IMR-90 (cell line): ENCODE measurements around the gene DEFB129. TPM values are rescaled to one million over a fixed set of nuclear protein-coding genes. Genes with fewer than 3 reads are reported as not detected.

Experiments
- ATAC-seq: fragments of 200-7000 bp; cut with Tn5 transposase; 2 replicates; pipeline ENCODE4 v1.9.1; 2020; ENCODE audit warnings: low read depth, mild to moderate bottlenecking, moderate library complexity
- BruUV-seq: library from RNA; stranded (reverse); fragments of 400-500 nt; replicated peaks from 2 replicates; lab custom pipeline; 2021; lab: Mats Ljungman, UMichigan
- CTCF ChIA-PET: fragments of 300-600 bp; formaldehyde crosslinking; extraction: SDS; loops from one replicate; lab custom pipeline; 2021; ENCODE audit warnings: antibody characterized with exemption; lab: Yijun Ruan, JAX
- POLR2A ChIA-PET: fragments of 300-600 bp; sonication (Branson Sonifier 250); formaldehyde crosslinking; loops from one replicate; lab custom pipeline; 2022; ENCODE audit warnings: antibody characterized with exemption; ENCODE audit not compliant: unreplicated experiment; lab: Charles Lee
- DNase-seq: peaks from one replicate; pipeline ENCODE4 v3.0.0; 2013
- H2AFZ ChIP-seq: replicated peaks from 2 replicates; pipeline ENCODE3; 2013; ENCODE audit warnings: low read length, mild to moderate bottlenecking; ENCODE audit not compliant: poor library complexity
- H2AK5ac ChIP-seq: 2 replicates; pipeline ENCODE4 v1.6.1; 2013; ENCODE audit warnings: low read depth, low read length, inconsistent platforms
- H2AK9ac ChIP-seq: replicated peaks from 2 replicates; pipeline ENCODE3; 2013; ENCODE audit warnings: mild to moderate bottlenecking, low read depth, low read length, moderate library complexity; ENCODE audit not compliant: poor library complexity
- H2BK120ac ChIP-seq: 2 replicates; pipeline ENCODE4 v1.6.1; 2013; ENCODE audit warnings: low read depth, low read length, inconsistent platforms
- H2BK15ac ChIP-seq: 3 replicates; pipeline ENCODE4 v1.6.1; 2013; ENCODE audit warnings: low read depth, low read length, inconsistent platforms
- H2BK20ac ChIP-seq: 2 replicates; pipeline ENCODE4 v1.6.1; 2013; ENCODE audit warnings: low read depth, mild to moderate bottlenecking, inconsistent platforms, low read length, moderate library complexity
- H2BK5ac ChIP-seq: 2 replicates; pipeline ENCODE4 v1.6.1; 2013; ENCODE audit warnings: mild to moderate bottlenecking, low read depth, low read length, inconsistent platforms; ENCODE audit not compliant: poor library complexity, severe bottlenecking
- H3K14ac ChIP-seq: replicated peaks from 2 replicates; pipeline ENCODE4 v1.6.1; 2013; ENCODE audit warnings: low read depth, low read length, inconsistent platforms
- H3K18ac ChIP-seq: 2 replicates; pipeline ENCODE4 v1.6.1; 2013; ENCODE audit warnings: low read depth, low read length, control low read depth
- H3K23ac ChIP-seq: 2 replicates; pipeline ENCODE4 v1.6.1; 2013; ENCODE audit warnings: low read depth, low read length, inconsistent platforms
- H3K27ac ChIP-seq: 2 replicates; pipeline ENCODE4 v1.5.1; 2013; ENCODE audit warnings: mild to moderate bottlenecking, control low read depth, low read length; ENCODE audit not compliant: insufficient read depth
- H3K27me3 ChIP-seq: 2 replicates; pipeline ENCODE4 v1.6.1; 2013; ENCODE audit warnings: low read length; ENCODE audit not compliant: control insufficient read depth, insufficient read depth
- H3K36me3 ChIP-seq: 2 replicates; pipeline ENCODE4 v1.6.1; 2013; ENCODE audit warnings: low read length, mixed read lengths; ENCODE audit not compliant: control insufficient read depth, insufficient read depth
- H3K4ac ChIP-seq: 2 replicates; pipeline ENCODE4 v1.6.1; 2013; ENCODE audit warnings: low read depth, low read length, inconsistent platforms
- H3K4me1 ChIP-seq: 2 replicates; pipeline ENCODE4 v1.6.1; 2013; ENCODE audit warnings: low read length, mixed read lengths; ENCODE audit not compliant: control insufficient read depth, insufficient read depth
- H3K4me2 ChIP-seq: 2 replicates; pipeline ENCODE4 v1.6.1; 2013; ENCODE audit warnings: low read depth, mild to moderate bottlenecking, control low read depth, low read length, moderate library complexity
- H3K4me3 ChIP-seq: 2 replicates; pipeline ENCODE4 v1.5.1; 2013; ENCODE audit warnings: low read depth, mild to moderate bottlenecking, control low read depth, low read length, moderate library complexity; ENCODE audit not compliant: insufficient read depth
- H3K56ac ChIP-seq: 2 replicates; pipeline ENCODE4 v1.6.1; 2013; ENCODE audit warnings: low read length, inconsistent platforms; ENCODE audit not compliant: insufficient read depth; ENCODE audit errors: extremely low read depth
- H3K79me1 ChIP-seq, 2 experiments: 2 replicates each; pipeline ENCODE4 v1.6.1; 2013; ENCODE audit warnings: low read length in 2 of 2, inconsistent platforms in 1 of 2, low read depth in 1 of 2
- H3K9ac ChIP-seq: 2 replicates; pipeline ENCODE4 v1.6.1; 2013; ENCODE audit warnings: low read depth, low read length, control low read depth
- H3K9me1 ChIP-seq: 2 replicates; pipeline ENCODE4 v1.6.1; 2013; ENCODE audit warnings: low read length, inconsistent platforms; ENCODE audit not compliant: insufficient read depth
- H3K9me3 ChIP-seq: 2 replicates; pipeline ENCODE4 v1.6.1; 2013; ENCODE audit warnings: low read length; ENCODE audit not compliant: control insufficient read depth, insufficient read depth
- H4K20me1 ChIP-seq: 2 replicates; pipeline ENCODE4 v1.6.1; 2013; ENCODE audit warnings: low read length, inconsistent platforms; ENCODE audit not compliant: insufficient read depth
- H4K5ac ChIP-seq: 2 replicates; pipeline ENCODE4 v1.6.1; 2013; ENCODE audit warnings: mild to moderate bottlenecking, low read depth, low read length, control low read depth
- H4K8ac ChIP-seq, 2 experiments: 2 replicates each; pipeline ENCODE4 v1.6.1; 2013; ENCODE audit warnings: low read depth in 2 of 2, low read length in 2 of 2, control low read depth in 1 of 2, inconsistent platforms in 1 of 2
- H4K91ac ChIP-seq: 2 replicates; pipeline ENCODE4 v1.6.1; 2013; ENCODE audit warnings: low read depth, low read length, inconsistent platforms; ENCODE audit not compliant: insufficient read depth
- CHD1 ChIP-seq: IDR thresholded peaks from 2 replicates; pipeline ENCODE4 v1.6.1; 2012; ENCODE audit warnings: low read depth, low read length, improper control_type of control experiment
- CTCF ChIP-seq: conservative IDR thresholded peaks from 2 replicates; pipeline ENCODE4 v1.5.1; 2012; ENCODE audit warnings: mild to moderate bottlenecking, low read depth, low read length, improper control_type of control experiment
- FOS ChIP-seq: fragments of 150-350 bp; IDR thresholded peaks from 2 replicates; pipeline ENCODE4 v1.6.1; 2016; ENCODE audit warnings: low read depth, low read length
- NFE2L2 ChIP-seq: fragments of 150-350 bp; IDR thresholded peaks from 2 replicates; pipeline ENCODE4 v1.6.1; 2016; ENCODE audit warnings: low read depth, mild to moderate bottlenecking, low read length
- POLR2A ChIP-seq: IDR thresholded peaks from 2 replicates; pipeline ENCODE4 v1.6.1; 2012; ENCODE audit warnings: mild to moderate bottlenecking, low read depth, low read length
- RCOR1 ChIP-seq: IDR thresholded peaks from 2 replicates; pipeline ENCODE4 v1.6.1; 2012; ENCODE audit warnings: mild to moderate bottlenecking, low read length, improper control_type of control experiment; ENCODE audit not compliant: insufficient replicate concordance
- USF2 ChIP-seq: fragments of 150-350 bp; IDR thresholded peaks from 2 replicates; pipeline ENCODE4 v1.6.1; 2017; ENCODE audit warnings: mild to moderate bottlenecking, antibody characterized with exemption, low read length, low read depth
- WGBS, 2 experiments: methylation state at CpG; one replicate each; pipeline versions ENCODE4 v1.1.5 to v1.1.7; 2013; ENCODE audit warnings: missing lambda C conversion rate in 2 of 2; ENCODE audit not compliant: insufficient read length in 1 of 2; ENCODE audit errors: extremely low coverage in 2 of 2; 5-methylcytosine and 5-hydroxymethylcytosine counted together
- dilution Hi-C: fragments of 300-500 bp; cut with HindIII; formaldehyde crosslinking; loops from one replicate; pipeline ENCODE4 v1.14.3; 2018; ENCODE audit warnings: low sequenced_read_pairs; ENCODE audit not compliant: unreplicated experiment
- in situ Hi-C: fragments of 300-500 bp; cut with MboI; formaldehyde crosslinking; loops from 3 replicates; pipeline ENCODE4 v1.14.3; 2019; ENCODE audit warnings: low sequenced_read_pairs, inconsistent platforms, mixed read lengths
- intact Hi-C: fragments of 100-400 bp; cut with micrococcal nuclease; formaldehyde crosslinking; loops from 2 replicates; pipeline ENCODE4 v1.10.0; 2022
- polyA plus RNA-seq, 3 experiments: library from polyadenylated mRNA; depleted of rRNA; stranded (reverse); fragments of >200 nt; gene quantifications; 2 replicates each; pipeline ENCODE4 v1.2.3, GENCODE V29; 2012; ENCODE audit warnings: low replicate concordance in 1 of 3
- total RNA-seq: library from RNA; depleted of rRNA; stranded (reverse); fragments of >200 nt; gene quantifications from 2 replicates; pipeline ENCODE4 v1.2.3, GENCODE V29; 2012

DEFB129 gene
- total and polyA plus RNA-seq, 2 of the 4 experiments (the other 2 are of a cell fraction), result not detected

- POLR2A ChIA-PET, result no interaction called here
- no peak overlapping the region for H3K9ac ChIP-seq
- no peaks in the 10 kb centered on the region for H3K79me1 ChIP-seq
- TF ChIP-seq NFE2L2, result no peak
- TF ChIP-seq FOS, result no peak
- TF ChIP-seq RCOR1, result no peak
- no peak for TF ChIP-seq POLR2A
- no peak for TF ChIP-seq USF2
- no peak for TF ChIP-seq CHD1
- TF ChIP-seq CTCF, result no peak
- dilution Hi-C loops (no loop called here), intact Hi-C loops (no loop called here), in situ Hi-C loops (no loop called here)
- peaks cover 2% of the 10 kb centered on the region; the same call in 1 of the 2 replicates for H3K27me3 ChIP-seq
- H2BK15ac ChIP-seq, result no peak overlapping the region
- no peak overlapping the region for H3K23ac ChIP-seq
- peak; percentile 42; the same call in 1 of the 2 replicates for ATAC-seq
- no peaks in the 10 kb centered on the region for H3K4me1 ChIP-seq
- CTCF ChIA-PET, result interaction anchor here (0.6 kb wide), 1 partner anchor 94 kb away, joined by 3 read pairs; no protein-coding TSS in a partner anchor
- DNase-seq, result no peak
- no peak overlapping the region for H3K56ac ChIP-seq
- H3K18ac ChIP-seq, result no peak overlapping the region
- H2AK9ac ChIP-seq, result no peak overlapping the region
- 60% methylated on average over 1 of the region's 1 CpG; no CpG with 5 or more reads in 1 of the 2 experiments for WGBS, 2 experiments
- no peak overlapping the region for H4K5ac ChIP-seq
- H3K9me3 ChIP-seq, result no peaks in the 10 kb centered on the region
- no peak overlapping the region for H2AK5ac ChIP-seq
- no peak overlapping the region for H3K4me2 ChIP-seq
- no TSS peak for BruUV-seq
- H3K4me3 ChIP-seq, result no peak overlapping the region
- no peaks in the 10 kb centered on the region for H3K36me3 ChIP-seq
- no peaks in the 10 kb centered on the region for H3K9me1 ChIP-seq
- H2BK20ac ChIP-seq, result no peak overlapping the region
- no peak overlapping the region for H3K27ac ChIP-seq
- no peak overlapping the region for H2AFZ ChIP-seq
- no peak overlapping the region for H3K14ac ChIP-seq
- no peaks in the 10 kb centered on the region for H4K20me1 ChIP-seq
- H4K8ac ChIP-seq, result no peak overlapping the region
- no peak overlapping the region for H4K91ac ChIP-seq
- H2BK5ac ChIP-seq, result no peak overlapping the region
- H3K4ac ChIP-seq, result no peak overlapping the region
- H2BK120ac ChIP-seq, result no peak overlapping the region
Observed at GRCh38 chr20:235891-236290, 8.8 kb downstream of the DEFB129 start.
